ENCODE measurements around the gene RAB37.

- no peak for TF ChIP-seq CTCF (conservative IDR thresholded peaks at IDR 0.05; ENCODE audit: low read length)
- no peak for TF ChIP-seq EZH2phosphoT487 (IDR thresholded peaks at IDR 0.05; ENCODE audit: borderline replicate concordance)
Observed at GRCh38 chr17:74769266-74769855, 32.3 kb downstream of the RAB37 start.

Data from Loucy (cell line).